Activated naive CD8-positive, alpha-beta T cell treated with anti-CD3 and anti-CD28 coated beads for 36 hours (primary cell): ENCODE data around the gene CCDC88B. TPM values are rescaled to one million over a fixed set of nuclear protein-coding genes. Genes with fewer than 3 reads are reported as not detected.
"Not testable (repeated sequence)": the region's sequence is repeated elsewhere in the genome, so short reads cannot be mapped to it uniquely, and the experiment has no call there.

ENCODE experiments used
- DNase-seq: peaks from one replicate; pipeline ENCODE4 v3.0.0; 2021
- H3K27ac Mint-ChIP-seq: one replicate; pipeline ENCODE4 v1.8.0; 2022; ENCODE audit warnings: mild to moderate bottlenecking, moderate library complexity, mixed read lengths
- H3K27me3 Mint-ChIP-seq: one replicate; pipeline ENCODE4 v1.8.0; 2022; ENCODE audit warnings: mild to moderate bottlenecking, mixed read lengths
- H3K36me3 Mint-ChIP-seq: one replicate; pipeline ENCODE4 v1.8.0; 2021; ENCODE audit warnings: mild to moderate bottlenecking, mixed read lengths
- H3K4me1 Mint-ChIP-seq: one replicate; pipeline ENCODE4 v1.8.0; 2021; ENCODE audit warnings: mixed read lengths
- H3K4me3 Mint-ChIP-seq: one replicate; pipeline ENCODE4 v1.8.0; 2022; ENCODE audit warnings: mild to moderate bottlenecking, moderate library complexity, mixed read lengths
- H3K9me3 Mint-ChIP-seq: one replicate; pipeline ENCODE4 v1.8.0; 2022; ENCODE audit warnings: mixed read lengths
- total RNA-seq, 2 experiments: library from RNA; stranded (reverse); gene quantifications; one replicate each; pipeline ENCODE4 v1.2.3, GENCODE V29; 2021

CCDC88B gene
- total RNA-seq, 2 experiments from 2014 or later: 73.5 to 74.5 TPM

DNA sequence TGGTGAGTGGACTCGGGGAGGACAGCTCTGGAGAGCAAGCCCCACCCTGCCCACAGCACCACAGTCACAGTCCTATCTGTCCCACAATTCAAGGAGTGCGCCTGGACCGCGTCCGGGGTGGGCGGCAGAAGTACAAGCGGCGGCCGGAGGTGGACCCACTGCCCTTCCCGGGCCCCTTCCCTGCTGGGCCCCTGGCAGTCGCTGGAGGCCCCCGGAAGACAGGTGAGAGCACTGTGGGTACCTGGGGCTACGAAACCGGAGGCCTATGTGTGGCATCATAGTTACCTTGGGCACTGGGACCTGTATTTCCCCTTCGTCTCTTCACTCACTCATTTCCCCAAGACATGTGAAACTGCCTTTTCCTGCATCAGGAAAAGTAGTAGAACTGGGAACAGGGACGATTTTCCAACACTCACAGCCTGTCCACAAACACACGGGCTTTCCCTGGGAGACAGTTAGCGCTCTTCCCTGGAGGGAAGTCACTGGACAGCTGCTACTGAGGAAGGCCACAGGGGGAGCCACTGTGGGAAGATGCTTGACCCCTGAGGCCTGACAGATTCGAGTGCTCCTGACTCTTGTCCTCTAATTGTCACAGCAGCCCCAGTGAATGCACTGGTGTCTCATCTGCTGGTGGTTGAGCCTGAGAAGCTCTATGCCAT lies 25.7 kb upstream of the CCDC88B start:
- Mint-ChIP-seq H3K36me3 (peaks cover 29% of the 10 kb centered on the region), H3K4me3 (no peak overlapping the region), H3K27me3 (no peaks in the 10 kb centered on the region), H3K4me1 (peaks cover 39% of the 10 kb centered on the region), H3K27ac (no peak overlapping the region), H3K9me3 (no peaks in the 10 kb centered on the region)
- no peak for DNase-seq

DNA sequence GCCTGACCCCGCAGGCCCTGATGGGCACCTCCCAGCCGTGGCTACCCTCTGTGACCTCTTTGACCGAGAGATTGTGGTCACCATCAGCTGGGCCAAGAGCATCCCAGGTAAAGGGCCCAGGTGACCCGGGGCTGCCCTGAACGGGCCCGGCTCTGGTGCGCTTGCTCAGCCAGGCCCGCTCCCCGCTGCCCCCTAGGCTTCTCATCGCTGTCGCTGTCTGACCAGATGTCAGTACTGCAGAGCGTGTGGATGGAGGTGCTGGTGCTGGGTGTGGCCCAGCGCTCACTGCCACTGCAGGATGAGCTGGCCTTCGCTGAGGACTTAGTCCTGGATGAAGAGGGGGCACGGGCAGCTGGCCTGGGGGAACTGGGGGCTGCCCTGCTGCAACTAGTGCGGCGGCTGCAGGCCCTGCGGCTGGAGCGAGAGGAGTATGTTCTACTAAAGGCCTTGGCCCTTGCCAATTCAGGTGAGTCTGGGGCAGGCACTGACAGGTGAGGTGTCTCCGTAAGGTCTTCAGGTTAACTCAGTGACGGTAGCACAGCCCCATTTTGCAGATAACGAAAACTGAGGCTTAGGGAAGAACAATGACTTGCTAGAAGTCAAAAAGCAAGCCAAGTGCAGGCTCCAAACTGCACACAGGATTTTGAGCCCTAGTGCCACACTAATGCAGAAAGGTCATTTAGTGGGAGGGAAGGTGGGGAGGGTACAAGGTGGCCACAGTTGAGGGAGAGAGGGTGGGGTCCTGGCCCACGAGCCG lies 25.0 kb upstream of the CCDC88B start:
- DNase-seq: no peak
- H3K4me1 Mint-ChIP-seq: peaks cover 43% of the 10 kb centered on the region
- H3K36me3 Mint-ChIP-seq: peaks cover 30% of the 10 kb centered on the region
- peak overlapping the region; percentile 7 for H3K4me3 Mint-ChIP-seq
- H3K27me3 Mint-ChIP-seq: no peaks in the 10 kb centered on the region
- H3K9me3 Mint-ChIP-seq: no peaks in the 10 kb centered on the region
- H3K27ac Mint-ChIP-seq: peak overlapping the region; percentile 20

DNA sequence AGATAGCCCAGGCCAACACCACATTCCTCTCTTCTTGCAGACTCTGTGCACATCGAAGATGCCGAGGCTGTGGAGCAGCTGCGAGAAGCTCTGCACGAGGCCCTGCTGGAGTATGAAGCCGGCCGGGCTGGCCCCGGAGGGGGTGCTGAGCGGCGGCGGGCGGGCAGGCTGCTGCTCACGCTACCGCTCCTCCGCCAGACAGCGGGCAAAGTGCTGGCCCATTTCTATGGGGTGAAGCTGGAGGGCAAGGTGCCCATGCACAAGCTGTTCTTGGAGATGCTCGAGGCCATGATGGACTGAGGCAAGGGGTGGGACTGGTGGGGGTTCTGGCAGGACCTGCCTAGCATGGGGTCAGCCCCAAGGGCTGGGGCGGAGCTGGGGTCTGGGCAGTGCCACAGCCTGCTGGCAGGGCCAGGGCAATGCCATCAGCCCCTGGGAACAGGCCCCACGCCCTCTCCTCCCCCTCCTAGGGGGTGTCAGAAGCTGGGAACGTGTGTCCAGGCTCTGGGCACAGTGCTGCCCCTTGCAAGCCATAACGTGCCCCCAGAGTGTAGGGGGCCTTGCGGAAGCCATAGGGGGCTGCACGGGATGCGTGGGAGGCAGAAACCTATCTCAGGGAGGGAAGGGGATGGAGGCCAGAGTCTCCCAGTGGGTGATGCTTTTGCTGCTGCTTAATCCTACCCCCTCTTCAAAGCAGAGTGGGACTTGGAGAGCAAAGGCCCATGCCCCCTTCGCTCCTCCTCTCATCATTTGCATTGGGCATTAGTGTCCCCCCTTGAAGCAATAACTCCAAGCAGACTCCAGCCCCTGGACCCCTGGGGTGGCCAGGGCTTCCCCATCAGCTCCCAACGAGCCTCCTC lies 24.1 kb upstream of the CCDC88B start:
- not testable (repeated sequence) for DNase-seq, H3K9me3 Mint-ChIP-seq, H3K27me3 Mint-ChIP-seq
- Mint-ChIP-seq H3K27ac (peak overlapping the region; percentile 100), H3K4me1 (peaks cover 44% of the 10 kb centered on the region), H3K4me3 (peak overlapping the region; percentile 94), H3K36me3 (peaks cover 30% of the 10 kb centered on the region)

DNA sequence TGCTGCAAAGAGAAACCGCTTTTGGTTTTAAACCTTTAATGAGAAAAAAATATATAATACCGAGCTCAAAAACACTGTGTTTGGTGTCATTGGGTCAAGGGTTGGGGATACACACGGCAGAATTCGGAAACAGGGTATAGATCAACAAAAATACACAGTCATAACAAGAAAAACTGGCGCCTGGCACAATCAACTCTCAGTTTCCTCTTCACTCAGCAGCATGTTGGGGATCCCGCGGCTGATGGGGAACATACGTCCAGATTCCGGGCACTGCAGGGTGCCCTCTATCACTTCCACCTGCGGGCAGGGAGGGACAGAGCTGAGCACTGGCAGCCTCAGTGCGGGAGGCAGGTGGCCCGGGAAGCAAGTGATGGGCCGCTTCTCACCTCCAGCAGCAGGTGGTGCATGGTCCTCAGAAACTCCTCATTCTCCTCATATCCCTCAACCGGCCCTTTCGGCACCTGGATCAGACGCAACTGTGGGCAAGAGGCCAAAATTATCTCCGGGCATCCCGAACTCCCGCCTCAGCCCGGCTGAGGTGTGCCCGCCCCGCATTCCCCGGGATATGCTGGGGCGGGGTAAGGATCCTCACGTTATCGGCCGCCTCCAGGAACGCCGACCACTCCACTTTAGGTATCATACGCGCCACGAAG lies 23.2 kb upstream of the CCDC88B start:
- peaks cover 33% of the 10 kb centered on the region for H3K36me3 Mint-ChIP-seq
- H3K27ac Mint-ChIP-seq: peak overlapping the region; percentile 100
- no peaks in the 10 kb centered on the region for H3K27me3 Mint-ChIP-seq
- DNase-seq: no peak
- no peaks in the 10 kb centered on the region for H3K9me3 Mint-ChIP-seq
- peaks cover 47% of the 10 kb centered on the region for H3K4me1 Mint-ChIP-seq
- H3K4me3 Mint-ChIP-seq: peak overlapping the region; percentile 94

DNA sequence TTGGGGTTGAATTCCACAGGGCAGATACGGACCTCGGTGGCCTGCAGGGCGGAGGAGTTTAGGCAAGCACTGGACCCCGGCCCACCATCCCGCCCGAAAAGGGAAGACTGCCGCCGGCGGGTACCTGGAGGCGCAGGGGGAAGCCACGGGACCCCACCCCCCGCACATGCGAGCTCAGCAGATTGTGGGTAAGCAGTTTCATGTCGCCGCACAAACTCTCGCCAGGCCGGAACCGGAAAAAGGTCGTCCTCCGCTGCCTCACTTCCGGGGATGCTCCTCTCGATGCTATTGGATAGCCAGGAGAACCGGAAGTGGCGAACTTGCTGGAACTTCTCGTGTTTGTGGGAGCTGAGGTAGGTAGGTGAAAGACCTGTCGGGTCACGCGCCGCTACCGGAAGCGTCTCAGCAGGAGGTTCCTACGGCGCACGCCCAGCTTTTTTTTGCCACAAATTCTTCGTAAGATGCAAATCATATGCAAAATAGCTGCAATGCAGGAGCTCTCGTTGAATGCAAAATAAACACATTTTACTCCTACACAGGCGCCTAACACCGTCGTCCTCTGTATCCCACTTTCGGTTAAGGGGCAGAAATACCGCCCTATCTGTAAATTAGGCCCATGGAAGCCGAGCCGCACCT lies 22.6 kb upstream of the CCDC88B start, which contains the start of gene TRMT112:
TSS of gene TRMT112 (minus strand) at position 235 of the 636 bp plus-strand sequence. CDS start at position 202, 33 bp downstream.
- Mint-ChIP-seq H3K27me3 (no peaks in the 10 kb centered on the region), H3K9me3 (no peaks in the 10 kb centered on the region), H3K4me1 (peaks cover 48% of the 10 kb centered on the region), H3K27ac (peak within 1 kb of the TSS; percentile 100), H3K36me3 (peaks cover 35% of the 10 kb centered on the region), H3K4me3 (peak within 1 kb of the TSS; percentile 94)
- DNase-seq: peak; percentile 95

DNA sequence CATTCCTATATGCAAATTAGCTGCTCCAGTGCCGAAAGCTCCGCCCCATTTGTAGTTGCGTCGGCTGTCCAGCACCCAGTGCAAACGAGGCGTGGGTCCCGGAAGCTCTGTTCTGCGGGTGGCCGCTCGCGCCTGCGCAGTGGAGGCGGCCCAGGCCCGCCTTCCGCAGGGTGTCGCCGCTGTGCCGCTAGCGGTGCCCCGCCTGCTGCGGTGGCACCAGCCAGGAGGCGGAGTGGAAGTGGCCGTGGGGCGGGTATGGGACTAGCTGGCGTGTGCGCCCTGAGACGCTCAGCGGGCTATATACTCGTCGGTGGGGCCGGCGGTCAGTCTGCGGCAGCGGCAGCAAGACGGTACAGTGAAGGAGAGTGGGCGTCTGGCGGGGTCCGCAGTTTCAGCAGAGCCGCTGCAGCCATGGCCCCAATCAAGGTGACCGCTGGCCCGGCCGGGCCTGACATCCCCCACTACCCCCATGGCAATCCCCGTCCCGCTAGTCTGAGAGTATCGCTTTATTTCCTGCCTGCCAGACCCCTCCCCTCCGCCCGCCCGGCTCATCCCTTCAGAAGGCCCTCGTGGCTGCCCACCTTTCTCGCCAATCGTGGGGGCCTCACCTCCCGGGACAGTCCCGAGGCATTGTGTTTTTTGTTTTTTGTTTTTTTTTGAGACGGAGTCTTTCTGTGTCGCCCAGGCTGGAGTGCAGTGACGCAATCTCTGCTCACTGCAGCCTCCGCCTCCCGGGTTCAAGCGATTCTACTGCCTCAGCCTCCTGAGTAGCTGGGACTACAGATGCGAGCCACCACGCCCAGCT lies 21.8 kb upstream of the CCDC88B start, which contains the start of gene PRDX5:
TSS of gene PRDX5 (plus strand) at position 161 of the 805 bp plus-strand sequence. CDS start at position 256, 95 bp downstream.
- peaks cover 31% of the 10 kb centered on the region for H3K36me3 Mint-ChIP-seq
- H3K4me3 Mint-ChIP-seq: peak within 1 kb of the TSS; percentile 94
- H3K9me3 Mint-ChIP-seq: no peaks in the 10 kb centered on the region
- peak within 1 kb of the TSS; percentile 100 for H3K27ac Mint-ChIP-seq
- H3K4me1 Mint-ChIP-seq: peaks cover 40% of the 10 kb centered on the region
- no peaks in the 10 kb centered on the region for H3K27me3 Mint-ChIP-seq
- peak; percentile 98 for DNase-seq

DNA sequence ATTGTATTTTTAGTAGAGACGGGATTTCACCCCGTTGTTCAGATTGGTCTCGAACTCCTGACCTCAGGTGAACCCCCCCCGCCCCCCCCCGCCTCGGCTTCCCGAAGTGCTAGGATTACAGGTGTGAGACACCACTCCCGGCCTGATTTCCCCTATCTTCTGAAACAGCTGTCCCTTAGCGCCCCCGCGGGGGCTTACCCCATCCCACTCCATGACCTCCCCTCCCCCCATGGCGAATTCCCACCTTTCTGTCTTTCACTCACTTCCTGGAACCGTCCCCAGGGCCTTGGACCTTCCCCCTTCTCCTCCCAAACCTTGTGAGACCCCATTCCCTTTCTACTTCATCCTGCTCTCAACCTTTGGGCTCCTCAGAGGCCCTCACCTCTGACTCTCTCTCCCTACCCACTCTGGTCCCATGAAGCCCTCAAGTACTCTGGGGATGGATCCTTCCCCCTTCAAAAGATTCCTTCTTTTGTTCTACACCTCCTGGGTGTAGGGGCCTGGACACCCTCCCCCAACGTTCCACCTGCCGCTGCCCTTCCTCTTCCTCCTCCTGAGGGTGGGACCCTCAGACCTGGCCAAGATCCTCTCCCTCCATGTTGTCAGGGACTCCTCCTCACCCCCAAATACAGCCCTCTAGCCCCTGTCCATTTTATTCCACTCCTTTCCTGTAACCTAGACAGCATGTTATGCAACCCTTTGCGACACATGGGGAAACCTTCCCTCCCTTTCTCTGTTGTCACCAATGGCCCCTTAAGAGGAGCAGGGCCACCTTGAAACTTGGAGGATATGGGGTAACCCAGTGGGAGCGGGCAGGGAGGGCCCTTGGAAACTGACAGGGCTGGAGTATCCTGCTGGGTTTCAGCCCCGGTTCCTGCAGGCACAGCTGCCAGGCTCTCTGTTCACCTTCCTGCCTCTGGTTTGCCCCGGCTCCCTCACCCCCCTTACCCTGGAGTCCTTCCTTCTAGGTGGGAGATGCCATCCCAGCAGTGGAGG lies 20.9 kb upstream of the CCDC88B start:
- Mint-ChIP-seq H3K4me3 (peak overlapping the region; percentile 94), H3K4me1 (peaks cover 40% of the 10 kb centered on the region), H3K36me3 (peaks cover 30% of the 10 kb centered on the region), H3K9me3 (no peaks in the 10 kb centered on the region), H3K27ac (peak overlapping the region; percentile 100), H3K27me3 (no peaks in the 10 kb centered on the region)
- no peak for DNase-seq

DNA sequence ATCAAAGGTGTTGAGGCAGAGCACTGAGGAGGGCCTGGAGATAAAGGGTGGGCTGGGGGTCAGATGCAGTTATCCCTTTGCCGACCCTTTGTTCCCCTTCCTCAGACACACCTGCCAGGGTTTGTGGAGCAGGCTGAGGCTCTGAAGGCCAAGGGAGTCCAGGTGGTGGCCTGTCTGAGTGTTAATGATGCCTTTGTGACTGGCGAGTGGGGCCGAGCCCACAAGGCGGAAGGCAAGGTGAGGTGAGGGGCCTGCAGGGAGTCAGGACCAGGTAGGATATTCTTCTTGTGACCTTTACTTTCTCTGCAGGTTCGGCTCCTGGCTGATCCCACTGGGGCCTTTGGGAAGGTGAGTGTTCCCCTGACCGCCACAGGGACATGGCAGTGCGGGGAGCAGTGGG lies 19.4 kb upstream of the CCDC88B start:
- Mint-ChIP-seq H3K4me1 (peaks cover 33% of the 10 kb centered on the region), H3K27ac (no peak overlapping the region), H3K27me3 (no peaks in the 10 kb centered on the region), H3K9me3 (no peaks in the 10 kb centered on the region), H3K4me3 (peak overlapping the region; percentile 29), H3K36me3 (peaks cover 27% of the 10 kb centered on the region)
- DNase-seq: no peak

DNA sequence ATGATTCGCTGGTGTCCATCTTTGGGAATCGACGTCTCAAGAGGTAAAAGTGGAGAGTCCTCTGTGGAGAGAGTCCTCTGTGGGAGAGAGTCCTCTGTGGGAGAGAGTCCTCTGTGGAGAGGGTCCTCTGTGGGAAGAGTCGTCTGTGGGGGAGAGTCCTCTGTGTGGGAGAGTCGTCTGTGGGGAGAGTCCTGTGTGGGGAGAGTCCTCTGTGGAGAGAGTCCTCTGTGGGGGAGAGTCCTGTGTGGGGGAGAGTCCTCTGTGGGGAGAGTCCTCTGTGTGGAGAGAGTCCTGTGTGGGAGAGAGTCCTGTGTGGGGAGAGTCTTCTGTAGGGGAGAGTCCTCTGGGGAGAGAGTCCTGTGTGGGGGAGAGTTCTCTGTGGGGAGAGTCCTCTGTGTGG lies 19.0 kb upstream of the CCDC88B start:
- Mint-ChIP-seq H3K27me3 (no peaks in the 10 kb centered on the region), H3K27ac (peak overlapping the region; percentile 27), H3K4me3 (no peak overlapping the region), H3K36me3 (peaks cover 27% of the 10 kb centered on the region), H3K9me3 (no peaks in the 10 kb centered on the region), H3K4me1 (peaks cover 33% of the 10 kb centered on the region)
- DNase-seq: no peak

DNA sequence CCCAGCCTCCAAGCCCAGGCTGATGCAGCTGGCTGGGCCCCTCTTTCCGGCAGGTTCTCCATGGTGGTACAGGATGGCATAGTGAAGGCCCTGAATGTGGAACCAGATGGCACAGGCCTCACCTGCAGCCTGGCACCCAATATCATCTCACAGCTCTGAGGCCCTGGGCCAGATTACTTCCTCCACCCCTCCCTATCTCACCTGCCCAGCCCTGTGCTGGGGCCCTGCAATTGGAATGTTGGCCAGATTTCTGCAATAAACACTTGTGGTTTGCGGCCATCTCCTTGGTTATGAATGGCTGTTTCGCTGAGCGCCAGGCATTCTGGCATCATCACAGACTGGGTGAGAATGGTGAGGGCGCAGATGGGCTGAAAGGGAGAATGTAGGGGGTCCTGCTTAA lies 18.5 kb upstream of the CCDC88B start:
- H3K27ac Mint-ChIP-seq: no peak overlapping the region
- no peak overlapping the region for H3K4me3 Mint-ChIP-seq
- peaks cover 29% of the 10 kb centered on the region for H3K4me1 Mint-ChIP-seq
- peaks cover 23% of the 10 kb centered on the region for H3K36me3 Mint-ChIP-seq
- DNase-seq: no peak
- no peaks in the 10 kb centered on the region for H3K9me3 Mint-ChIP-seq
- no peaks in the 10 kb centered on the region for H3K27me3 Mint-ChIP-seq

DNA sequence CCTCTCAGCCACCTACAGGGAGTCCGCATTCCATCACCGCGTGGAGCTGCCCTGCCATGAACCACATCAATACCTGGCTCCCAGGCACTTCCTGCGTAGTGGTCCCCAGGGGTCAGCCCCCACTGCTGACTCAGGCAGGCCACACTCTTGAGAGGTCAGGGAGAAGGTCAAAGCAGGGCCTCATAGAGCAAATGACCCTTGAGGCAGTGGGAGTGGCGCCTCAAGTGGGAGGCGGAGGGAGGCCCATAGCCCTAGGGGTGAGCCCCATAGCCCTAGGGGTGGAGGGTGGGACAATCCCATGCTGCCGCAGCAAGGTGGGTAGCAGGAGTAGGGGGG lies 17.1 kb upstream of the CCDC88B start:
- no peaks in the 10 kb centered on the region for H3K9me3 Mint-ChIP-seq
- H3K27me3 Mint-ChIP-seq: no peaks in the 10 kb centered on the region
- H3K4me1 Mint-ChIP-seq: peaks cover 23% of the 10 kb centered on the region
- no peak for DNase-seq
- H3K4me3 Mint-ChIP-seq: no peak overlapping the region
- peaks cover 12% of the 10 kb centered on the region for H3K36me3 Mint-ChIP-seq
- H3K27ac Mint-ChIP-seq: no peak overlapping the region

DNA sequence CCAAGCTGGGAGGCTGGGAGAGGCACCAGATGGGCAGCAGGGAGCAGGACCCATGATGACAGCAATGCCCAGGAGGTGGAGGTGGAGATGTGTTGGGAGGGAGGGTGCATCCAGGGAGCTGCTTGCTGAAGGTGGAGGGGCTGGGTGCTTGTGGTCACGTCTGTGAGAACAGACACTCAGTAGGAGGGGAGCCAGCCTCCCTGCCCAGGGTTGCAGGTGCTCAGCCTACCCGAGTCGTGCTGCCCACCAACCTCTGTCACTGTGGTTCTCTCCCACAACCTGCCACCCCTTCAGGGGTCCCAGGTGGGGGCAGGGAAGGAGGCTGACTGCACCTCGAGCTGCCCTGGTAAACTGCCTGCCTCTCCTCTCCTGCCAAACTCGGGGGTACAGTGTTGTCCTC lies 16.6 kb upstream of the CCDC88B start:
- no peak overlapping the region for H3K4me3 Mint-ChIP-seq

DNA sequence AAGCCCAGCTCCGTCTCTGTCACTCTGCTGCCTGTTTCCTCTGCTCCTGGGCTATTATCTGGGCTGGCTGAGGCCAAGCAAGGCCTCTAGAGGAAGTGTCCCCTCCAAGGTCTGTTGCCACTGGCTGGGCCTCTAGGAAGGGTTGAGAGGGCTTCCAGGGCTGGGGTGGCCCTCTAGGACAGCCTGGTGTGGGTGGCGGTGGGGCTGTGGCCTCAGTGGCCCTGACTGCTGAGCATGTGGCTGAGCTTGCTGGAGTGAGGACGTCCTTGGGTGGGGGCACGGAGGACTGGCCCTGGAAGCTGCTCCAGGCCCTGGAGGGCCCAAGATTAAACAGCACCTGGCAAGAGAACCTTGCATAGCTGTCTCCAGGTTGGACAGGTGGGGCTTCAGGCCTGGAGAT lies 16.0 kb upstream of the CCDC88B start:
- not testable (repeated sequence) for H3K27me3 Mint-ChIP-seq, H3K4me3 Mint-ChIP-seq, H3K9me3 Mint-ChIP-seq, H3K27ac Mint-ChIP-seq, DNase-seq
- peaks cover 11% of the 10 kb centered on the region for H3K36me3 Mint-ChIP-seq
- peaks cover 20% of the 10 kb centered on the region for H3K4me1 Mint-ChIP-seq

More for the DNA sequence above, 16.6 kb upstream of the CCDC88B start:
- Mint-ChIP-seq H3K27me3 (no peaks in the 10 kb centered on the region), H3K27ac (no peak overlapping the region), H3K9me3 (no peaks in the 10 kb centered on the region), H3K4me1 (peaks cover 23% of the 10 kb centered on the region), H3K36me3 (peaks cover 12% of the 10 kb centered on the region)
- DNase-seq: no peak
